Erythroblast (primary cell): ENCODE data around the gene PTGES3.

Source experiments
- GATA1 ChIP-seq: IDR thresholded peaks from 2 replicates; pipeline ENCODE4 v1.6.1; 2011; ENCODE audit warnings: low read depth, mild to moderate bottlenecking, control low read depth, low read length, moderate library complexity
- POLR2A ChIP-seq: IDR thresholded peaks from 2 replicates; pipeline ENCODE4 v1.6.1; 2011; ENCODE audit warnings: mild to moderate bottlenecking, low read length

GRCh38 chr12:56661979-56662638 lies 26.0 kb downstream of the PTGES3 start:
- TF ChIP-seq POLR2A (no peak), GATA1 (no peak)
